Globus pallidus (tissue), 1 donor: ENCODE data around the gene SPATA31A6.
"Not testable (repeated sequence)": the region's sequence is repeated elsewhere in the genome, so short reads cannot be mapped to it uniquely, and the experiment has no call there.

Source experiments
- DNase-seq: peaks from one replicate; pipeline ENCODE4 v3.0.0-alpha.2; 2015; ENCODE audit warnings: low spot score

The SPATA31A6 gene

DNA sequence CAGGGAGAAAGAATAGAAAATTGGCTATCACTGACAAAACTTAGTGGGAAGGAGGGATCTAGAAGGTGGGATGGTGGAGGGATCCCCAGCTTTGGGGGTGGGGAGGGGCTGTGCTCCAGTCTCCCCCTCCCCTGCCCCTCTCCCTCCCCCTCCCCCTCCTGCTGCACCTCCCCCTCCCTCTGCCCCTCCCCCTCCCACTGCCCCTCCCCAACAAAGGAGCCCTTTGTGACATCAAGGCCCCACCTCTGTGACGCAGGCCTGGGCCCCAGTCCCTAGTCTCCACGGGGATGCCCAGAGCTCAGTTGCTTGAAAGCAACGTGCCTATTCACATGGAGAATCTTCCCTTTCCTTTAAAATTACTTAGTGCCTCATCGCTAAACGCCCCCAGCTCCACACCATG, at the start of gene SPATA31A6:
Gene SPATA31A6 (plus strand): TSS at position 301 of the 400 bp plus-strand sequence. CDS start 29 bp downstream, at position 330.
- DNase-seq = not testable (repeated sequence)

DNA sequence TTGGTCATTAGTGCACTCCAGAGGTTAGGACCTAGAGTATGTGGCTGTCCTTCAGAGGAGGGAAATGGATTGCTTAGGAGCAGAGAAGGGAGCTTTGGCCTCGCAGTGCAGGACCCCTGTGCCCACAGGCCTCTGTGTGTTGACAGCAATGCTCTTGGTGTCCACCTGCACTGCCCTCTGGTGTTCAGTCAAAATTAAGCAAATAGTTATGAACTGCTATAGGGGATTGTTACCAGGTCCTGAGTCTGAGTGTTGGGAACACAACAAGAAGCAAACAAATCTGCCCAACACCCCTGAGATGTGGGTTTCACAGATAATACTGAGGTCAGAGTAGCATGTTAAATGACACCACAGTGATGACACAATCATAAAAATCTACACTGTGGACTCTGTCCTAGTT, 23.2 kb upstream of the SPATA31A6 start:
- not testable (repeated sequence) for DNase-seq

DNA sequence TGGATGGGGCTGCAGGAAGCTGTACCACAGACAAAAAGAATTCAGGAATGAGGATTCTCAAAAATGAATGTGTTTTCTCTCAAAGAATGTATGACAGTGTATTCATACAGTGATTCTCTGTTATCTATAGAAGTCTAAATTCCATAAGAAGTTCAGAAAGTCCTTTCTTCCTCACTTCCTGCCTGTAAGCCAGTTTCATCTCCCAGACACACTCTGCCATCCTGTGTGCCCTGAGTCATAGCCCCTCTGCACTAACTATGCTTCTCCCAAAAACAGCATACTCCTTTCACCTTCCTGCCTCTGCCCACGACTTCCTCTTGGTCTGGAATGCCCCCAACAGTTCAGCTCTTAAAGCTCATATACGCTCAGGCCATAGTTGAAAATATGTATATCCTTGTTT, 36.4 kb downstream of the SPATA31A6 start:
- DNase-seq = not testable (repeated sequence)

DNA sequence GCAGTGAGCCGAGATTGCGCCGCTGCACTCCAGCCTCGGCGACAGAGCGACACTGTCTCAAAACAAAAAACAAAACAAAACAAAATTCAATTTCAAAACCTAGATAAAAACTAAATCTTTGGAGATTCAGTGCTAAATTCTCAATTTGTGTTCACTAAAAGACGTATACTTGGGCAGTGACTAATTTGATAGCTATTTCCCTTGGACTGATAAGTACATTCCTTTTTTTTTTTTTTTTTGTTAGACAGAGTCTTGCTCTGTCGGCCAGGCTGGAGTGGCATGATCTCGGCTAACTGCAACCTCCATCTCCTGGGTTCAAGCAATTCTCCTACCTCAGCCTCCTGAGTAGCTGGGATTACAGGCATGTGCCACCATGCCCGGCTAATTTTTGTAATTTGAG, 39.8 kb downstream of the SPATA31A6 start:
- DNase-seq = not testable (repeated sequence)

DNA sequence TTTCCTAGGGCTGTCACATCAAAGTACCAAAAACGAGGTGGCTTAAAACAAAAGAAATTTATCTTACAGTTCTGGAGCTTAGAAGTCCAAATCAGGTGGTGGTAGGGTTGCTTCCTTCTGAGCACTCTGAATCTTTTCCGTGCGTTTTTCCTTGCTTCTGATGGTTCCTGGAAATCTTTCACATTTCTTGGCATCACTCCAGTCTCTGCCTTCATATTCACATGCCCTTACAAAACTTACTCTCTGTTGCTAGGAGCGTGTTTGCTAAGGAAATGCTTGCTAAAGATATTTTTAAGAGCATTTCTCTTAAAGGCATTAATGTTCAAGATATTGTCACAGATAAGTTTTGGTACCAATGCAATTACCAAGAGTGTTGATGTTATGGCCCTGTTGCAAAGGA, 49.6 kb downstream of the SPATA31A6 start:
- DNase-seq = not testable (repeated sequence)

DNA sequence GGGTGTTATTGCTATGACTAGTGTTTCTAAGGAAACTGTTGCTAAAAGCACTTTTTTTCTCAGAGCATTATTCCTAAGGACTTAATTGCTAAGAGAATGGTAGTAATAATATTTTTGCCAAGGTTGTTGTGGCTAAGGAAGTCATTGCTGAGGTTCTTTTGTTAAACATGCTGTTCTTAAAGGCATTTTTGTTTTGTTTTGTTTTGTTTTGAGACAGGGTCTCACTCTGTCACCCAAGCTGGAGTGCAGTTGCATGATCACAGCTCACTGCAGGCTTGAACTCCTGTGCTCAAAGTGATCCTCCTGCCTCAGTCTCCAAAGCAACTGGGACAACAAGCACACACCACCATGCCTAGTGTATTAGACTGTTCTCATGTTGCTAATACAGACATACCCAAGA, 51.2 kb downstream of the SPATA31A6 start:
- DNase-seq = not testable (repeated sequence)

DNA sequence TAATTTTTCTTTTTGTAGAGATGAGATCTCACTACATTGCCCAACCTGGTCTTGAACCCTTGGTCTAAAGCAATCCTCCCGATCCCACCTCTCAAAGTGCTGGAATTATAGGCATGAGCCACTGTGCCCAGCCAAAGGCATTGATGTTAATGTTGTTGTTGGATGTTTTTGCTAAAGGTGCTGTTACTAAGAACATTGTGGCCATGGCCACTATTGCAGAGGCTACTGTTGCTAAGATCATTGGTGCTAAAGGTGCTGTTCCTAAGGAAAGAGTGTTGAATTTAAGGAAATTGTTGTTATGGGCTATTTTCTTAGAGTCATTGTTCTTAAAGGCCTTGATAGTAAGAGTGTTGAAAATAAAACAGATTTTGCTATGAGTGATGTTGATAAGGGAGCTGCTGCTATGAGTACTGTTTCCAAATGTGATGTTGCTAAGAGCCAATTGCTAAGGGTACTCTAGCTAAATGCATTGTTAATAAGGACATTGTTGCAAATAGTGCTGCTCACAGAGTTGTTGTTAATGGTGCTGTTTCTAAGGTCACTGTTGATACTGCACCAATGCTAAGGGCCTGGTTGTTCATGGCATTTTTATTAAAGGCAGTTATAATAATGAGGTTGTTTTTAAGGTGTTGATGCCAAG, 52.0 kb downstream of the SPATA31A6 start:
- DNase-seq = not testable (repeated sequence)

DNA sequence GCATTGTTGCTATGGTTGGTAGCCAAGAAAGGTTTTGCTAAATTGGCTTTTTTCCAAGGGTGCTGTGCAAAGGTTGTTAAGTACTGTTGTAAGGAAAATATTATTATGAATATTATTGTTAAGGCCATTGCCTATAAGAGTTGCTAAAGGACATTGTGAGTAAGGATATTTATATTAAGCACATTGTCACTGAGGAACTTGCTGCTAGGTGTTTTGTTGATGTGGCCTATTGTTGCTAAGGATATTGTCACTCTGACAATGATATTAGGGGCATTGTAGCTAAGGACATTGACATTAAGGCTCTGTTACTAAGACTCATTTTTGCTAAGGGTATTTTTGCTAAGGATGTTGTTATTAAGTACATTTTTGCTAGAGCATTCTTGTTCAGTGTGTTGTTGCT, 52.6 kb downstream of the SPATA31A6 start:
- not testable (repeated sequence) for DNase-seq

DNA sequence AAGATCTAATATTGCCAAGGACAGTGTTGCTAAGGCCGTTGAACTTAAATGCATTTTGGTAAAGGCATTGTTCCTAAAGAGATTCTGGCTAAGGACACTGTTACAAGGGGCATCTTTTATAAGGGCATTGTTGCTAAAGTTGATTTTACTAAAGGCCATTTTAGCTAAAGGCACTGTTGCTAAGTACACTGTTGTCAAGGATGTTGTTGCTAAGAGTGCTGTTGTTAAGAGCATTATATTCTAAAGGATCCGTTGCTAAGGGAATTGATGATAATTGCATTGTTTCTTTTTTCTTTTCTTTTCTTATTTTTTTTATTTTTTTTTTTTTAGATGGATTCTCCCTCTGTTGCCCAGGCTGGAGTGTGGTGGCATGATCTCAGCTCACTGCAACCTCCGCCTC, 53.9 kb downstream of the SPATA31A6 start:
- DNase-seq = not testable (repeated sequence)

DNA sequence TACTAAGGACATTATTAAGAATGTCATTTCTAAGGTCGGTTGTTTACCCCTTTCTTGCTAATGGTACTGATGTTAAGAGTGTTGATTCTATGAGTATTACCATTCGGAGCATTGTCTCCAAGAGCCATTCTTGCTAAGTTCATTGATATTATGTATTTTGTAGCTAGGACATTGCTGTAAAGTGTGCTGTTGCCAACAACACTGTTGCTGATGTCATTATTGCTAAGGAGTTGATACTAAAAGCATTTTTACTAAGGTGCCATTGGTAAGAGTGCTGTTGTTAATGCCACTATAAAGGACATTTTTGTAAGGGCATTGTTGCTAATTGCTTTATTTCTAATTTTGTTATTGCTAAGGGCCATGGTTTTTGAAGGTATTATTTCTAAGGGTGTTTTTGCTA, 55.4 kb downstream of the SPATA31A6 start:
- DNase-seq = not testable (repeated sequence)
